WI38 (cell line): ENCODE results near the gene ZBTB20.

Experiments
- H3K4me3 ChIP-seq: 2 replicates; pipeline ENCODE4 v1.5.1; 2011; ENCODE audit warnings: low read depth, mild to moderate bottlenecking, control low read depth, low read length
- CTCF ChIP-seq: IDR thresholded peaks from 2 replicates; pipeline ENCODE4 v1.5.1; 2012; ENCODE audit warnings: low read depth, mild to moderate bottlenecking, control low read depth, low read length

Gene ZBTB20

GRCh38 chr3:115072265-115073021, 74.6 kb downstream of the ZBTB20 start:
- no peak overlapping the region for H3K4me3 ChIP-seq

GRCh38 chr3:115071601-115072000, 75.5 kb downstream of the ZBTB20 start:
- no peak overlapping the region for H3K4me3 ChIP-seq
- no peak for TF ChIP-seq CTCF

More at GRCh38 chr3:115072265-115073021, 74.6 kb downstream of the ZBTB20 start:
- no peak for TF ChIP-seq CTCF

GRCh38 chr3:115071166-115071565, 75.9 kb downstream of the ZBTB20 start:
- H3K4me3 ChIP-seq: no peak overlapping the region
- TF ChIP-seq CTCF: no peak

GRCh38 chr3:115068799-115069198, 78.3 kb downstream of the ZBTB20 start:
- no peak overlapping the region for H3K4me3 ChIP-seq
- no peak for TF ChIP-seq CTCF

- no peak for TF ChIP-seq CTCF
- no peak overlapping the region for H3K4me3 ChIP-seq
Observed at GRCh38 chr3:115062412-115062956, 84.6 kb downstream of the ZBTB20 start.

GRCh38 chr3:115062009-115062408, 85.1 kb downstream of the ZBTB20 start:
- no peak overlapping the region for H3K4me3 ChIP-seq
- no peak for TF ChIP-seq CTCF

- H3K4me3 ChIP-seq: no peak overlapping the region
- TF ChIP-seq CTCF: no peak
Observed at GRCh38 chr3:115052906-115053305, 94.2 kb downstream of the ZBTB20 start.
